Fibroblast of villous mesenchyme (primary cell): ENCODE data around the gene SPIN4. TPM values are rescaled to one million over a fixed set of nuclear protein-coding genes. Genes with fewer than 3 reads are reported as not detected.
"Not testable (repeated sequence)": the region's sequence is repeated elsewhere in the genome, so short reads cannot be mapped to it uniquely, and the experiment has no call there.

Experiments used
- DNase-seq: peaks from one replicate; pipeline ENCODE4 v3.0.0-alpha.2; 2010; ENCODE audit warnings: low read depth
- H3K4me3 ChIP-seq: 2 replicates; pipeline ENCODE4 v1.5.1; 2011; ENCODE audit warnings: low read depth, mild to moderate bottlenecking, low read length
- CTCF ChIP-seq: IDR thresholded peaks from 2 replicates; pipeline ENCODE4 v1.5.1; 2012; ENCODE audit warnings: low read depth, mild to moderate bottlenecking, low read length; ENCODE audit not compliant: insufficient read depth
- total RNA-seq: library from RNA; depleted of rRNA; stranded (reverse); fragments of >200 nt; gene quantifications from 2 replicates; pipeline ENCODE4 v1.2.3, GENCODE V29; 2012

The SPIN4 gene
- total RNA-seq, result 3.9 and 5.6 TPM in 2 replicates

GRCh38 chrX:63350941-63351616 lies at the start of gene SPIN4:
TSS of gene SPIN4 (minus strand) at chrX:63351332. CDS start at chrX:63350819, 513 bp downstream.
- DNase-seq, result peak; percentile 83
- no peak for TF ChIP-seq CTCF
- peak within 1 kb of the TSS; percentile 70 for H3K4me3 ChIP-seq

- DNase-seq, result no peak
- no peak for TF ChIP-seq CTCF
- H3K4me3 ChIP-seq, result no peak overlapping the region
Measured at GRCh38 chrX:63400340-63400739, 49.2 kb upstream of the SPIN4 start.

GRCh38 chrX:63394872-63395271 lies 43.7 kb upstream of the SPIN4 start:
- no peak for TF ChIP-seq CTCF
- DNase-seq, result no peak
- H3K4me3 ChIP-seq, result no peak overlapping the region

- H3K4me3 ChIP-seq, DNase-seq: not testable (repeated sequence)
Measured at GRCh38 chrX:63393094-63393493, 42.0 kb upstream of the SPIN4 start.

GRCh38 chrX:63387411-63387810 lies 36.3 kb upstream of the SPIN4 start:
- H3K4me3 ChIP-seq, result no peak overlapping the region
- DNase-seq, result no peak
- no peak for TF ChIP-seq CTCF

GRCh38 chrX:63384263-63384662 lies 33.1 kb upstream of the SPIN4 start:
- not testable (repeated sequence) for DNase-seq, H3K4me3 ChIP-seq

- not testable (repeated sequence) for DNase-seq, H3K4me3 ChIP-seq
Measured at GRCh38 chrX:63373012-63373411, 21.9 kb upstream of the SPIN4 start.

GRCh38 chrX:63367699-63368098 lies 16.6 kb upstream of the SPIN4 start:
- not testable (repeated sequence) for DNase-seq, H3K4me3 ChIP-seq

- no peak for TF ChIP-seq CTCF
- DNase-seq, result no peak
- no peak overlapping the region for H3K4me3 ChIP-seq
Measured at GRCh38 chrX:63363788-63364187, 12.7 kb upstream of the SPIN4 start.
